T-cell (primary cell): ENCODE measurements around the gene PTPRR. TPM values are rescaled to one million over a fixed set of nuclear protein-coding genes. Genes with fewer than 3 reads are reported as not detected.

Experiments
- ATAC-seq, 4 experiments: fragments of 200-7000 bp in 3 of 4; fragments of 150-1000 bp in 1 of 4; cut with Tn5 transposase; replicated peaks in 1 of 4; 1 replicate in 3 of 4; 2 replicates in 1 of 4; pipeline ENCODE4 v1.10.0; 2021; ENCODE audit warnings: moderate library complexity in 3 of 4, mild to moderate bottlenecking in 2 of 4, moderate number of reproducible peaks in 1 of 4
- CTCF ChIA-PET, 2 donors: fragments of 300-600 bp; sonication (Branson Sonifier 250); formaldehyde crosslinking; loops; one replicate each; lab custom pipeline; 2022; ENCODE audit warnings: antibody characterized with exemption in 2 of 2; lab: Charles Lee
- POLR2A ChIA-PET, 2 donors: fragments of 300-600 bp; sonication (Branson Sonifier 250); formaldehyde crosslinking; loops; one replicate each; lab custom pipeline; 2022; ENCODE audit warnings: antibody characterized with exemption in 2 of 2; lab: Charles Lee
- DNase-seq, 35 experiments: peaks; one replicate each; pipeline versions ENCODE4 v3.0.0 to v3.0.0-alpha.2; 2013 to 2023
- H3K27ac ChIP-seq: one replicate; pipeline ENCODE4 v1.5.1; 2013; ENCODE audit warnings: low read length
- H3K27me3 ChIP-seq, 2 experiments: replicated peaks in 1 of 2; 1 replicate in 1 of 2; 2 replicates in 1 of 2; pipeline versions ENCODE4 v1.6.1 to v1.7.0; 2013; ENCODE audit warnings: low read length in 1 of 2, mixed read lengths in 1 of 2; ENCODE audit not compliant: control insufficient read depth in 2 of 2, insufficient read depth in 2 of 2; ENCODE audit errors: extremely low read depth in 1 of 2
- H3K36me3 ChIP-seq, 2 donors: 1 replicate in 1 of 2; 2 replicates in 1 of 2; pipeline versions ENCODE4 v1.6.1 to v1.7.0; 2013; ENCODE audit warnings: low read length in 1 of 2; ENCODE audit not compliant: control insufficient read depth in 2 of 2, insufficient read depth in 1 of 2; ENCODE audit errors: extremely low read depth in 1 of 2
- H3K4me1 ChIP-seq, 2 experiments: 1 replicate in 1 of 2; 2 replicates in 1 of 2; pipeline versions ENCODE4 v1.6.1 to v1.7.0; 2013; ENCODE audit warnings: low read length in 2 of 2, mixed read lengths in 1 of 2; ENCODE audit not compliant: insufficient read depth in 2 of 2, control insufficient read depth in 1 of 2; ENCODE audit errors: extremely low read depth in 1 of 2
- H3K4me3 ChIP-seq, 2 donors: 1 replicate in 1 of 2; 2 replicates in 1 of 2; pipeline versions ENCODE4 v1.5.1 to v1.7.0; 2013; ENCODE audit warnings: mild to moderate bottlenecking in 2 of 2, low read length in 1 of 2, moderate library complexity in 1 of 2; ENCODE audit not compliant: control insufficient read depth in 1 of 2; ENCODE audit errors: extremely low read depth in 1 of 2
- H3K9me3 ChIP-seq: 2 replicates; pipeline ENCODE4 v1.7.0; 2013
- H3K27ac Mint-ChIP-seq, 2 donors: one replicate each; pipeline ENCODE4 v1.8.0; 2020 to 2021; ENCODE audit warnings: mild to moderate bottlenecking in 2 of 2, mixed read lengths in 2 of 2
- H3K27me3 Mint-ChIP-seq, 2 donors: one replicate each; pipeline ENCODE4 v1.8.0; 2021 to 2022; ENCODE audit warnings: mixed read lengths in 2 of 2
- H3K36me3 Mint-ChIP-seq: one replicate; pipeline ENCODE4 v1.8.0; 2021; ENCODE audit warnings: mixed read lengths
- H3K4me1 Mint-ChIP-seq, 3 donors: one replicate each; pipeline ENCODE4 v1.8.0; 2020 to 2022; ENCODE audit warnings: mixed read lengths in 3 of 3, mild to moderate bottlenecking in 1 of 3
- H3K4me3 Mint-ChIP-seq, 3 donors: one replicate each; pipeline ENCODE4 v1.8.0; 2020 to 2022; ENCODE audit warnings: mild to moderate bottlenecking in 3 of 3, mixed read lengths in 3 of 3, moderate library complexity in 3 of 3
- H3K9me3 Mint-ChIP-seq, 3 donors: one replicate each; pipeline ENCODE4 v1.8.0; 2020 to 2022; ENCODE audit warnings: mixed read lengths in 3 of 3
- WGBS: methylation state at CpG from one replicate; pipeline ENCODE4 v1.1.5; 2013; ENCODE audit warnings: missing lambda C conversion rate; ENCODE audit not compliant: insufficient coverage; 5-methylcytosine and 5-hydroxymethylcytosine counted together
- total RNA-seq, 35 experiments: library from RNA in 6 of 35; stranded (reverse) in 6 of 35; fragments of 120-200 nt in 1 of 35; gene quantifications; one replicate each; pipeline versions ENCODE4 v1.2.1 to v1.2.4 and lab custom pipeline; 2013 to 2026

The PTPRR gene
- total RNA-seq, 5 donors from 2014 or later (not counting 1 experiment from before 2014, with no cell fraction given): not detected

GRCh38 chr12:70749931-70750330, 170.6 kb downstream of the PTPRR start:
- H3K27ac Mint-ChIP-seq: no peak overlapping the region
- no CpG with 5 or more reads among the region's 2 CpGs for WGBS

DNA sequence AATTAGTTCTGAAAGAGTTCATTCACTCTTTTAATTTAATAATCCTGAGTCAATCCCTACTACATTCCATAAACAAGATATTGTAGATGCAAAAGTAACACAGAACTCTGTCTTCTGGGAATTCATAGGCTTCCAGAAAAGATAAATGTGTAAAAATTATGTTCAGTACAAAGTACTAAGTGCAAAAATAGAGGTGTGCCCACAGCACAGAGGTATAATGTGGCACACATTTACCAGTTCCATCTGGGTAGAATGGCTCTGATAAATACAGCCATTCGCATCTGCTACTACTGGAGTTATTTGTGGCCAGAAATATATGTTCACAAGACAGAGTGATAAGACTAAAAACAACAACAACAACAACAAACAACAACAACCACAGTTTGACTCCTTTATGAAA, 171.7 kb downstream of the PTPRR start:
- POLR2A ChIA-PET: no interaction called here
- H3K4me3 ChIP-seq: no peak overlapping the region
- no peaks in the 10 kb centered on the region for H3K36me3 ChIP-seq
- Mint-ChIP-seq H3K27ac (no peak overlapping the region), H3K9me3 (no peaks in the 10 kb centered on the region), H3K27me3 (peaks cover 15 to 22% of the 10 kb centered on the region in 2 donors), H3K4me1 (no peaks in the 10 kb centered on the region), H3K4me3 (no peak overlapping the region), H3K36me3 (no peaks in the 10 kb centered on the region)
- H3K27ac ChIP-seq: no peak overlapping the region
- DNase-seq: no peak
- no peak for ATAC-seq
- H3K9me3 ChIP-seq: no peaks in the 10 kb centered on the region
- CTCF ChIA-PET: no interaction called here
- no peaks in the 10 kb centered on the region for H3K27me3 ChIP-seq
- WGBS: no CpG with 5 or more reads among the region's 1 CpG
- H3K4me1 ChIP-seq: no peaks in the 10 kb centered on the region

More at GRCh38 chr12:70749931-70750330, 170.6 kb downstream of the PTPRR start:
- Histone ChIP-seq H3K36me3 (no peaks in the 10 kb centered on the region), H3K27me3 (no peaks in the 10 kb centered on the region), H3K4me1 (no peaks in the 10 kb centered on the region), H3K4me3 (no peak overlapping the region), H3K9me3 (no peaks in the 10 kb centered on the region), H3K27ac (no peak overlapping the region)
- Mint-ChIP-seq H3K4me3 (no peak overlapping the region), H3K9me3 (no peaks in the 10 kb centered on the region), H3K36me3 (no peaks in the 10 kb centered on the region), H3K27me3 (peaks cover 15 to 22% of the 10 kb centered on the region in 2 donors), H3K4me1 (no peaks in the 10 kb centered on the region)
- ChIA-PET CTCF (no interaction called here), POLR2A (no interaction called here)
- no peak for DNase-seq
- no peak for ATAC-seq

DNA sequence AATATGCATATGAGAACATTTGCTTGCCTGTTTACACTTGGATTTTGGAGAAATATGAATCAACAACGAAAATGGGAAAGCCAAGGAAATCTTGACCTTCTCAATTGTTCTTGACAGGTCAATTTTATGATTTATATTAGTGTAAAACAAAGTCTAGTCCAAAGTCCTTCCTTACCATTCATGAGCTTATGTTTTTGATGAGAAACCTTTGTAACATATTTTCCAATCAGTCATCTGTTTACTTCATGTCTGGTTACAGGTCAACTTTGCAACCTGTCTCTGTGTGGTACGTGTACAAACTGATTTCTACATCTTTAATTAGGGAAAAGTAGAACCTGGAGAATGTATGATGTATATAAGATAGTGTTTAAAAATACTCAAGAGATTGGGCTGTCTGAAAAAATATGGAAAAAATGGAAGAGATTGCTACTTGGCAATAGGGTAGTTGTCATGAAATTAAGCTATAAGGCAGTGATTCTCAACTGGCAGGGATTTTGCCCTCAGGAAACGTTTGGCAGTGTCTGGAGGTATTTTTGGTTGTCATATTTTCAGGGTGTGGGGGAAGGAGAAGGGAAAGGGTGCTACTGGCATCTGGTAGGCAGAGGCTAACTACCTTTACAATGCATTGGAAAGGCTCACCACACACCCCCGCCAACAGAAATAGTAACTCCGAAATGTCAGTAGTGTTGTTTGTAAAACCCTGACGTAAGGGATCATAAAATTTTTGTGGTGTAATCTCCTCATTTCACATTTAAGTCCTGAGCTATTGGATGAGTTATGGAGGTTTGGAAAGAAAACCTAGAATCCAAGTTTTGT, 172.9 kb downstream of the PTPRR start:
- H3K4me3 ChIP-seq: no peak overlapping the region
- Mint-ChIP-seq H3K27me3 (peaks cover 10 to 19% of the 10 kb centered on the region in 2 donors), H3K4me3 (no peak overlapping the region), H3K36me3 (no peaks in the 10 kb centered on the region), H3K9me3 (no peaks in the 10 kb centered on the region), H3K4me1 (no peaks in the 10 kb centered on the region), H3K27ac (no peak overlapping the region)
- POLR2A ChIA-PET: interaction anchor here in 1 of 2 donors (0.5 kb wide), 1 partner anchor 14 kb away, joined by 3 read pairs; no protein-coding TSS in a partner anchor
- no peaks in the 10 kb centered on the region for H3K4me1 ChIP-seq
- no CpG with 5 or more reads among the region's 6 CpGs for WGBS
- H3K36me3 ChIP-seq: no peaks in the 10 kb centered on the region
- H3K27me3 ChIP-seq: no peaks in the 10 kb centered on the region
- H3K27ac ChIP-seq: no peak overlapping the region
- CTCF ChIA-PET: interaction anchor here (0.6 to 1.2 kb wide), 3 partner anchors 14 to 82 kb away, joined by 3 to 5 read pairs (median 3); no protein-coding TSS in a partner anchor
- DNase-seq: no peak
- no peak for ATAC-seq
- no peaks in the 10 kb centered on the region for H3K9me3 ChIP-seq

DNA sequence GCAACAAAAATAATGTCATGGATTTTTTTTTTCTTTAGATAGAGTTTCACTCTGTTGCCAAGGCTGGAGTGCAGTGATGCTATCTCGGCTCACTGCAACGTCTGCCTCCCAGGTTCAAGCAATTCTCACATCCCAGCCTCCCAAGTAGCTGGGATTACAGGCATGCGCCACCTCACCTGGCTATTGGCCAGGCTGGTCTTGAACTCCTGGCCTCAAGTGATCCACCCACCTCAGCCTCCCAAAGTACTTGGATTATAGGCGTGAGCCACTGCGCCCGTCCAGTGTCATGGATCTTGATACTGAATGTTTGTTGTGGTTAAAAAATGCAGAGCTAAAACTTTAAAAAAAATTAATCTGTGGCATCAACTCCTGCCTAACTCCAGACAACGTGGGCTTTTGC, 175.5 kb downstream of the PTPRR start:
- Histone ChIP-seq H3K27ac (no peak overlapping the region), H3K4me3 (no peak overlapping the region), H3K36me3 (no peaks in the 10 kb centered on the region), H3K27me3 (no peaks in the 10 kb centered on the region), H3K4me1 (no peaks in the 10 kb centered on the region), H3K9me3 (no peaks in the 10 kb centered on the region)
- no peaks in the 10 kb centered on the region for H3K36me3 Mint-ChIP-seq
- H3K4me3 Mint-ChIP-seq: no peak overlapping the region
- H3K4me1 Mint-ChIP-seq: no peaks in the 10 kb centered on the region
- CTCF ChIA-PET: interaction anchor here in 1 of 2 donors (0.6 to 1.0 kb wide), 2 partner anchors 17 to 983 kb away, joined by 4 to 7 read pairs; no protein-coding TSS in a partner anchor
- DNase-seq (no peak), ATAC-seq (no peak)
- POLR2A ChIA-PET: no interaction called here
- H3K27ac Mint-ChIP-seq: no peak overlapping the region
- 100% methylated on average over 3 of the region's 7 CpGs for WGBS
- peaks cover 6 to 19% of the 10 kb centered on the region in 2 donors for H3K27me3 Mint-ChIP-seq
- no peaks in the 10 kb centered on the region for H3K9me3 Mint-ChIP-seq

DNA sequence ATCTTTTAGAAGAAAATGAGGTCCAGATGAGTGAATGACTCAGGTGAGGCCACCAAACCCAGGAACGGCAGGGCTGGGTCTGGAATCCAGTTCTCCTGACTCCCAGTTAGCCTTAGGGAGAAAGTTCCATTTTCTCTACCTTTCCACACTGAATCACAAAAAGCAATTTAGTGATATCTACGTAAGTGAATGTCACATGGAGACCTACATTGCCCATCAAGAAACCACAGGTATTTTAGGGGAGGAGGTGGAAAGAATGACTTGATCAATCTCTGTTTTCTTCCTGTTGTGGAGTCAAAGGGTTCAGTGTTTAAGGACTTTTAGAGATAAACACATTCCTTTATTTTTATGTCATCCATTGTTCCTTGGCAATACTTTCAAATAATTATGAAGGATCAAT, 176.4 kb downstream of the PTPRR start:
- H3K27ac Mint-ChIP-seq: no peak overlapping the region
- CTCF ChIA-PET: interaction anchor here in 1 of 2 donors (1.1 kb wide), 1 partner anchor 264 kb away, joined by 3 read pairs; no protein-coding TSS in a partner anchor
- Histone ChIP-seq H3K27me3 (no peaks in the 10 kb centered on the region), H3K4me1 (no peaks in the 10 kb centered on the region), H3K4me3 (no peak overlapping the region), H3K36me3 (no peaks in the 10 kb centered on the region), H3K9me3 (no peaks in the 10 kb centered on the region), H3K27ac (no peak overlapping the region)
- no peaks in the 10 kb centered on the region for H3K4me1 Mint-ChIP-seq
- no peak overlapping the region for H3K4me3 Mint-ChIP-seq
- H3K27me3 Mint-ChIP-seq: peaks cover 9 to 26% of the 10 kb centered on the region in 2 donors
- no CpG with 5 or more reads among the region's 2 CpGs for WGBS
- H3K36me3 Mint-ChIP-seq: no peaks in the 10 kb centered on the region
- H3K9me3 Mint-ChIP-seq: no peaks in the 10 kb centered on the region
- DNase-seq (no peak), ATAC-seq (no peak)
- POLR2A ChIA-PET: no interaction called here

DNA sequence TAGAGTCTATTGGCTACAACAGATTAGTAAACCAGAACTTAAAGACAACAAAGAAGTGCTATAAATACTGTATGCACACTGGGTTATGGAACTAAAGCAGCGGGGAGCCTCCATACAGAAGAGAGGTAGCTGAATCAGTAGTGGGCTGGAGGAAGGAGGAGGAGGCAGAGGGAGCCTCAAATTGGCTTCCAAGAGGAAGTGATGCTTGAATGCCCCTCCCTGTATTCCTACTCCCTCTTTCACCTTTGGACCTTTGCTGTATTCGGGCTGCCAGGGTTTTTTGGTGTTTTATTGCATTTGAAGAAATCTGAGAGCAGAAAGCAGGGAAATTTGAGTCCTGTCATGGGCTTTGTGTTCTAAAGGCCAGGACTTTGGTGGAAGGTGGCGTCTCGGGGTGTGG, 179.3 kb downstream of the PTPRR start:
- no peaks in the 10 kb centered on the region for H3K9me3 Mint-ChIP-seq
- peaks cover 11 to 18% of the 10 kb centered on the region in 2 donors for H3K27me3 Mint-ChIP-seq
- WGBS: no CpG with 5 or more reads among the region's 4 CpGs
- no peaks in the 10 kb centered on the region for H3K4me1 ChIP-seq
- DNase-seq: no peak
- ChIA-PET CTCF (no interaction called here), POLR2A (no interaction called here)
- no peaks in the 10 kb centered on the region for H3K4me1 Mint-ChIP-seq
- H3K27ac ChIP-seq: no peak overlapping the region
- H3K36me3 ChIP-seq: no peaks in the 10 kb centered on the region
- H3K9me3 ChIP-seq: no peaks in the 10 kb centered on the region
- H3K36me3 Mint-ChIP-seq: no peaks in the 10 kb centered on the region
- H3K4me3 Mint-ChIP-seq: no peak overlapping the region
- no peak for ATAC-seq
- no peak overlapping the region for H3K27ac Mint-ChIP-seq
- H3K4me3 ChIP-seq: no peak overlapping the region
- H3K27me3 ChIP-seq: no peaks in the 10 kb centered on the region
